OCI-LY1 (cell line): ENCODE results near the gene DNAJC24.

Source experiments
- CTCF ChIP-seq: fragments of 200-600 bp; sonication (generic), shearing (Covaris generic); IDR thresholded peaks from 2 replicates; pipeline ENCODE4 v1.5.1; 2017; ENCODE audit warnings: mild to moderate bottlenecking, antibody characterized with exemption, low read length, moderate library complexity, mixed read lengths
- EZH2 ChIP-seq: fragments of 200-600 bp; sonication (generic), shearing (Covaris generic); IDR thresholded peaks from 2 replicates; pipeline ENCODE4 v1.8.0; 2017; ENCODE audit warnings: borderline replicate concordance, mixed run types, mild to moderate bottlenecking, antibody characterized with exemption, low read length, moderate library complexity, mixed read lengths

DNA sequence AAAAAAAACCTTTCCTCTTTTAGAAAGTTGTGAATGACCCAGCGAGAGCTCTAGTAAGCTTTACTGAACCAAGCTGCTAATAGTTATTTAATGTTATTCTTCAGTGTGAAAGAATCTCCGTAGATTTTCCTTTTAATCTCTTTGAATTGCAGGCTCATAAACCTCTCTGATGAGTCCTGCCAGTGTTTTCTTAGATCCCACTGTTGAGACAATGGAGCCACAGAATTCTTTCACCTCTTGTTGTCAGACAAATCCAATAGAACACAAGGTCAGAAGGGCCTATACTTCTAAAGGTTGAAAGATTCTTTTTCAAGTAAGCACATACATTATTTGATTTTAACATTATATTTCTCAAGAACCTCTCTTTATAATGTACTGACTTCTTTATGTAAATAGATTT lies 52.2 kb downstream of the DNAJC24 start:
- TF ChIP-seq CTCF (no peak), EZH2 (no peak)
